K562 (cell line): ENCODE measurements around the gene ZG16B. TPM values are rescaled to one million over a fixed set of nuclear protein-coding genes. Genes with fewer than 3 reads are reported as not detected.

ENCODE experiments used
- EP400 ChIP-seq: fragments of 450-650 bp; IDR thresholded peaks from 2 replicates; pipeline ENCODE4 v1.6.1; 2017; ENCODE audit warnings: antibody characterized with exemption, mild to moderate bottlenecking, moderate library complexity
- FOXK2 ChIP-seq, 2 experiments: fragments of 450-650 bp; IDR thresholded peaks in 1 of 2; conservative IDR thresholded peaks in 1 of 2; 2 replicates each; pipeline ENCODE4 v1.6.1; 2016; ENCODE audit warnings: low read depth in 2 of 2, mild to moderate bottlenecking in 1 of 2
- HNRNPL ChIP-seq: fragments of 200-400 bp; formaldehyde crosslinking; IDR thresholded peaks from 2 replicates; pipeline ENCODE4 v1.6.1; 2017; ENCODE audit warnings: low read depth, mild to moderate bottlenecking, low read length
- MYC ChIP-seq, 2 experiments: fragments of 250-450 bp in 1 of 2; sonication (Bioruptor Pico) in 1 of 2; IDR thresholded peaks; 2 replicates each; pipeline versions ENCODE4 v1.5.1 to v1.6.1; 2012 to 2021; ENCODE audit warnings: low read depth in 2 of 2, borderline replicate concordance in 1 of 2, improper control_type of control experiment in 1 of 2, low read length in 1 of 2, mild to moderate bottlenecking in 1 of 2, moderate library complexity in 1 of 2
- ZNF830 ChIP-seq: fragments of 250-450 bp; sonication (Bioruptor Pico); IDR thresholded peaks from 2 replicates; pipeline ENCODE4 v1.5.0; 2021; ENCODE audit warnings: mild to moderate bottlenecking
- polyA plus RNA-seq, 8 experiments: library from polyadenylated mRNA; depleted of rRNA in 4 of 8; stranded (reverse) in 5 of 8; unstranded in 3 of 8; fragments of >200 nt; fragmentation: Nextera tagmentation in 2 of 8; fragmentation: Illumina TruSeq in 1 of 8; extraction: Ambion mirVana in 2 of 8; extraction: Trizol in 1 of 8; gene quantifications; 2 replicates each; pipeline versions ENCODE4 v1.2.1 to v1.2.3, GENCODE V29; 2011 to 2014; ENCODE audit warnings: inconsistent platforms in 1 of 8, missing spikeins in 1 of 8
- total RNA-seq, 7 experiments: library from RNA; depleted of rRNA in 6 of 7; stranded (reverse); fragments of >200 nt in 6 of 7; fragmentation: Illumina TruSeq in 2 of 7; extraction: Trizol in 2 of 7; gene quantifications; 2 replicates each; pipeline versions ENCODE4 v1.2.1 to v1.2.3, GENCODE V29; 2011 to 2021; ENCODE audit warnings: low replicate concordance in 1 of 7
- TF ChIP-seq, protein P1 (sequence below), 2 experiments: IDR thresholded peaks; 2 replicates each; pipeline ENCODE4 v1.6.1; 2011; ENCODE audit warnings: borderline replicate concordance in 1 of 2, control low read depth in 1 of 2, low read depth in 1 of 2, low read length in 1 of 2, mild to moderate bottlenecking in 1 of 2, mixed read lengths in 1 of 2, moderate library complexity in 1 of 2; ENCODE audit not compliant: insufficient read depth in 1 of 2, insufficient read length in 1 of 2, poor library complexity in 1 of 2, severe bottlenecking in 1 of 2; ENCODE audit errors: extremely low read depth in 1 of 2
- TF ChIP-seq, protein P2 (sequence below): fragments of 450-650 bp; IDR thresholded peaks from 2 replicates; pipeline ENCODE4 v1.6.1; 2016; ENCODE audit warnings: mild to moderate bottlenecking, moderate library complexity

Gene ZG16B
- total and polyA plus RNA-seq, 9 of the 15 experiments (the other 6 are each of a cell fraction or from before 2014, with no cell fraction given): 0.25 to 0.43 (median 0.34) TPM; not detected in 5

DNA sequence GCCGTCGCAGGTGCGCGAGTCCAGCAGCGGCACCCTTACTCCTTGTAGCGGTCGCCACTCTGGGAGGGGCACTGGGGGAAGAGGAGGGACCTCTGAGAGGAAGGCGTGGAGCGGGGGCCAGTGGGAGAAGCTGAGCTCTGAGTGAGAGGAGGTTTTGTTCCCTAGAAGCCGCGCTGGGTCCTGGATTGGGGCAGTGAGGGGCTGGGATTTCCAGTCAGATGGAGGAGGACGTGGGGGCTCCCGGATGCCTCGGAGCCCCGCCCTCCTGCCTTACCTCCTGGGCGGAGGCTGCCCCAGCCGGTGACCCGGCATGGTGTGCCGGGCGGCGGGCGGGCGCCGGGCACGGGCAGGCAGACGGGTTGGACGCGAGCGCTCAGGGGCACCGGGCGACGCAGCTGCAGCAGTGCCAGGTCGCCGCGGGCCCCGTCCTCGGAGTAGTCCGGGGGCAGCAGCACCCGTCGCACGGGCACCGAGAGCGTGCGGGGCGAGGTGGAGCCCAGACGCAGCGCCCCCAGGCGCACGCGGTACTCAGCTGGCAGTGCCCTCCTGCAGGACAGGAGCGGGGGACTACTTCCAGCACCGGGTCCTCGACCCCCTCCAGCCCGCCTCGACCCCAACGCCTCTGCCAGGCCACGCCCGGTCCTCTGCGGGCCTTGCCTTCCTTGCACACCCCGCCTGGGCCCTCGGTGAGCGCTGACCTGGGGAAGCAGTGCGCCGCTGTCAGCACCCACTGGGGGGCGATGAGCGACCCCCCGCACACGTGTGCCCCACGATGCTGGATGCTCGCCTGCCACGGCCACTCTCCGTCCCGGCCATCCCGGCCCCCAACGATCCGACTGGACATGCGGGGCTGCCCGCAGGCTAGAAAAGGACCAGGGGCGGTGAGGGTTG is 44.8 kb upstream of the ZG16B start (continued):
- peak; percentile 75; the same call in 1 of the 2 replicates for TF ChIP-seq HNRNPL
- TF ChIP-seq ZNF830 (CRISPR knock-in tag): no peak
- no peak for TF ChIP-seq FOXK2 (conservative IDR thresholded peaks at IDR 0.05 in 1 of 2, IDR thresholded peaks at IDR 0.05 in 1 of 2; ENCODE audit: low read depth in 2 of 2)
- TF ChIP-seq, protein P1, sequence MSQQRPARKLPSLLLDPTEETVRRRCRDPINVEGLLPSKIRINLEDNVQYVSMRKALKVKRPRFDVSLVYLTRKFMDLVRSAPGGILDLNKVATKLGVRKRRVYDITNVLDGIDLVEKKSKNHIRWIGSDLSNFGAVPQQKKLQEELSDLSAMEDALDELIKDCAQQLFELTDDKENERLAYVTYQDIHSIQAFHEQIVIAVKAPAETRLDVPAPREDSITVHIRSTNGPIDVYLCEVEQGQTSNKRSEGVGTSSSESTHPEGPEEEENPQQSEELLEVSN (IDR thresholded peaks at IDR 0.05; ENCODE audit: borderline replicate concordance in 1 of 2, extremely low read depth in 1 of 2, insufficient read depth in 1 of 2, insufficient read length in 1 of 2, low read depth in 1 of 2, low read length in 1 of 2, poor library complexity in 1 of 2, severe bottlenecking in 1 of 2): peak; percentile 34 to 71
- peak; percentile 31; the same call in 1 of the 2 replicates for TF ChIP-seq EP400
- TF ChIP-seq MYC (IDR thresholded peaks at IDR 0.05; ENCODE audit: low read depth, low read length): peak; percentile 33; the same call in 1 of the 2 replicates
- TF ChIP-seq MYC (CRISPR knock-in tag; IDR thresholded peaks at IDR 0.05; ENCODE audit: borderline replicate concordance, low read depth): no peak
- TF ChIP-seq, protein P2, sequence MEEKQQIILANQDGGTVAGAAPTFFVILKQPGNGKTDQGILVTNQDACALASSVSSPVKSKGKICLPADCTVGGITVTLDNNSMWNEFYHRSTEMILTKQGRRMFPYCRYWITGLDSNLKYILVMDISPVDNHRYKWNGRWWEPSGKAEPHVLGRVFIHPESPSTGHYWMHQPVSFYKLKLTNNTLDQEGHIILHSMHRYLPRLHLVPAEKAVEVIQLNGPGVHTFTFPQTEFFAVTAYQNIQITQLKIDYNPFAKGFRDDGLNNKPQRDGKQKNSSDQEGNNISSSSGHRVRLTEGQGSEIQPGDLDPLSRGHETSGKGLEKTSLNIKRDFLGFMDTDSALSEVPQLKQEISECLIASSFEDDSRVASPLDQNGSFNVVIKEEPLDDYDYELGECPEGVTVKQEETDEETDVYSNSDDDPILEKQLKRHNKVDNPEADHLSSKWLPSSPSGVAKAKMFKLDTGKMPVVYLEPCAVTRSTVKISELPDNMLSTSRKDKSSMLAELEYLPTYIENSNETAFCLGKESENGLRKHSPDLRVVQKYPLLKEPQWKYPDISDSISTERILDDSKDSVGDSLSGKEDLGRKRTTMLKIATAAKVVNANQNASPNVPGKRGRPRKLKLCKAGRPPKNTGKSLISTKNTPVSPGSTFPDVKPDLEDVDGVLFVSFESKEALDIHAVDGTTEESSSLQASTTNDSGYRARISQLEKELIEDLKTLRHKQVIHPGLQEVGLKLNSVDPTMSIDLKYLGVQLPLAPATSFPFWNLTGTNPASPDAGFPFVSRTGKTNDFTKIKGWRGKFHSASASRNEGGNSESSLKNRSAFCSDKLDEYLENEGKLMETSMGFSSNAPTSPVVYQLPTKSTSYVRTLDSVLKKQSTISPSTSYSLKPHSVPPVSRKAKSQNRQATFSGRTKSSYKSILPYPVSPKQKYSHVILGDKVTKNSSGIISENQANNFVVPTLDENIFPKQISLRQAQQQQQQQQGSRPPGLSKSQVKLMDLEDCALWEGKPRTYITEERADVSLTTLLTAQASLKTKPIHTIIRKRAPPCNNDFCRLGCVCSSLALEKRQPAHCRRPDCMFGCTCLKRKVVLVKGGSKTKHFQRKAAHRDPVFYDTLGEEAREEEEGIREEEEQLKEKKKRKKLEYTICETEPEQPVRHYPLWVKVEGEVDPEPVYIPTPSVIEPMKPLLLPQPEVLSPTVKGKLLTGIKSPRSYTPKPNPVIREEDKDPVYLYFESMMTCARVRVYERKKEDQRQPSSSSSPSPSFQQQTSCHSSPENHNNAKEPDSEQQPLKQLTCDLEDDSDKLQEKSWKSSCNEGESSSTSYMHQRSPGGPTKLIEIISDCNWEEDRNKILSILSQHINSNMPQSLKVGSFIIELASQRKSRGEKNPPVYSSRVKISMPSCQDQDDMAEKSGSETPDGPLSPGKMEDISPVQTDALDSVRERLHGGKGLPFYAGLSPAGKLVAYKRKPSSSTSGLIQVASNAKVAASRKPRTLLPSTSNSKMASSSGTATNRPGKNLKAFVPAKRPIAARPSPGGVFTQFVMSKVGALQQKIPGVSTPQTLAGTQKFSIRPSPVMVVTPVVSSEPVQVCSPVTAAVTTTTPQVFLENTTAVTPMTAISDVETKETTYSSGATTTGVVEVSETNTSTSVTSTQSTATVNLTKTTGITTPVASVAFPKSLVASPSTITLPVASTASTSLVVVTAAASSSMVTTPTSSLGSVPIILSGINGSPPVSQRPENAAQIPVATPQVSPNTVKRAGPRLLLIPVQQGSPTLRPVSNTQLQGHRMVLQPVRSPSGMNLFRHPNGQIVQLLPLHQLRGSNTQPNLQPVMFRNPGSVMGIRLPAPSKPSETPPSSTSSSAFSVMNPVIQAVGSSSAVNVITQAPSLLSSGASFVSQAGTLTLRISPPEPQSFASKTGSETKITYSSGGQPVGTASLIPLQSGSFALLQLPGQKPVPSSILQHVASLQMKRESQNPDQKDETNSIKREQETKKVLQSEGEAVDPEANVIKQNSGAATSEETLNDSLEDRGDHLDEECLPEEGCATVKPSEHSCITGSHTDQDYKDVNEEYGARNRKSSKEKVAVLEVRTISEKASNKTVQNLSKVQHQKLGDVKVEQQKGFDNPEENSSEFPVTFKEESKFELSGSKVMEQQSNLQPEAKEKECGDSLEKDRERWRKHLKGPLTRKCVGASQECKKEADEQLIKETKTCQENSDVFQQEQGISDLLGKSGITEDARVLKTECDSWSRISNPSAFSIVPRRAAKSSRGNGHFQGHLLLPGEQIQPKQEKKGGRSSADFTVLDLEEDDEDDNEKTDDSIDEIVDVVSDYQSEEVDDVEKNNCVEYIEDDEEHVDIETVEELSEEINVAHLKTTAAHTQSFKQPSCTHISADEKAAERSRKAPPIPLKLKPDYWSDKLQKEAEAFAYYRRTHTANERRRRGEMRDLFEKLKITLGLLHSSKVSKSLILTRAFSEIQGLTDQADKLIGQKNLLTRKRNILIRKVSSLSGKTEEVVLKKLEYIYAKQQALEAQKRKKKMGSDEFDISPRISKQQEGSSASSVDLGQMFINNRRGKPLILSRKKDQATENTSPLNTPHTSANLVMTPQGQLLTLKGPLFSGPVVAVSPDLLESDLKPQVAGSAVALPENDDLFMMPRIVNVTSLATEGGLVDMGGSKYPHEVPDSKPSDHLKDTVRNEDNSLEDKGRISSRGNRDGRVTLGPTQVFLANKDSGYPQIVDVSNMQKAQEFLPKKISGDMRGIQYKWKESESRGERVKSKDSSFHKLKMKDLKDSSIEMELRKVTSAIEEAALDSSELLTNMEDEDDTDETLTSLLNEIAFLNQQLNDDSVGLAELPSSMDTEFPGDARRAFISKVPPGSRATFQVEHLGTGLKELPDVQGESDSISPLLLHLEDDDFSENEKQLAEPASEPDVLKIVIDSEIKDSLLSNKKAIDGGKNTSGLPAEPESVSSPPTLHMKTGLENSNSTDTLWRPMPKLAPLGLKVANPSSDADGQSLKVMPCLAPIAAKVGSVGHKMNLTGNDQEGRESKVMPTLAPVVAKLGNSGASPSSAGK: peak; percentile 84
- TF ChIP-seq, all 486 proteins: peak for 11
